ENCODE measurements around the gene CCDC172.

GRCh38 chr10:116300542-116300941 is 23.7 kb upstream of the CCDC172 start:
- TF ChIP-seq CTCF (IDR thresholded peaks at IDR 0.05; ENCODE audit: insufficient read depth, low read length) (no peak), REST (IDR thresholded peaks at IDR 0.05; ENCODE audit: insufficient replicate concordance, low read depth) (no peak), POLR2AphosphoS5 (IDR thresholded peaks at IDR 0.05; ENCODE audit: low read depth) (no peak), SPI1 (IDR thresholded peaks at IDR 0.05; ENCODE audit: borderline replicate concordance, low read depth) (no peak)
